Lower leg skin (tissue), 3 donors: Measurements from ENCODE around the gene FER1L5.

Source experiments
- CTCF ChIP-seq, 3 donors: fragments of 450-650 bp; IDR thresholded peaks; one replicate each; pipeline ENCODE4 v1.5.1; 2016; ENCODE audit warnings: antibody characterized with exemption in 3 of 3, mild to moderate bottlenecking in 3 of 3, moderate library complexity in 2 of 3
- POLR2A ChIP-seq, 2 donors: fragments of 450-650 bp; IDR thresholded peaks; one replicate each; pipeline ENCODE4 v1.6.1; 2016 to 2017; ENCODE audit warnings: antibody characterized with exemption in 2 of 2, mild to moderate bottlenecking in 1 of 2, moderate library complexity in 1 of 2

- TF ChIP-seq CTCF (IDR thresholded peaks at IDR 0.05) (no peak), POLR2A (IDR thresholded peaks at IDR 0.05) (no peak)
These were observed at the start of gene FER1L5 for GRCh38 chr2:96642564-96643360.
